HEK293T (cell line): ENCODE measurements around the gene ATXN2.

Source experiments
- BHLHE40 ChIP-seq: fragments of 450-650 bp; IDR thresholded peaks from 2 replicates; pipeline ENCODE4 v1.6.1; 2016; ENCODE audit warnings: mild to moderate bottlenecking, moderate library complexity, borderline replicate concordance
- ELF4 ChIP-seq: fragments of 450-650 bp; IDR thresholded peaks from 2 replicates; pipeline ENCODE4 v1.6.1; 2017; ENCODE audit warnings: antibody characterized with exemption
- FOXA1 ChIP-seq: fragments of 450-650 bp; IDR thresholded peaks from 2 replicates; pipeline ENCODE4 v1.6.1; 2016; ENCODE audit warnings: mild to moderate bottlenecking
- FOXM1 ChIP-seq: fragments of 450-650 bp; IDR thresholded peaks from 2 replicates; pipeline ENCODE4 v1.6.1; 2017; ENCODE audit warnings: mild to moderate bottlenecking, borderline replicate concordance
- HDGF ChIP-seq: fragments of 450-650 bp; IDR thresholded peaks from 2 replicates; pipeline ENCODE4 v1.6.1; 2017; ENCODE audit warnings: antibody characterized with exemption, borderline replicate concordance
- L3MBTL2 ChIP-seq: fragments of 450-650 bp; conservative IDR thresholded peaks from 2 replicates; pipeline ENCODE4 v1.6.1; 2016; ENCODE audit warnings: mild to moderate bottlenecking
- LEF1 ChIP-seq: fragments of 450-650 bp; IDR thresholded peaks from 2 replicates; pipeline ENCODE4 v1.6.1; 2017; ENCODE audit warnings: mild to moderate bottlenecking, borderline replicate concordance
- NFRKB ChIP-seq: fragments of 450-650 bp; IDR thresholded peaks from 2 replicates; pipeline ENCODE4 v1.6.1; 2016; ENCODE audit warnings: mild to moderate bottlenecking, moderate library complexity
- PKNOX1 ChIP-seq: fragments of 450-650 bp; IDR thresholded peaks from 2 replicates; pipeline ENCODE4 v1.6.1; 2016
- SP1 ChIP-seq: fragments of 450-650 bp; IDR thresholded peaks from 2 replicates; pipeline ENCODE4 v1.6.1; 2017

- no peak for TF ChIP-seq SP1
- no peak for TF ChIP-seq FOXA1
- no peak for TF ChIP-seq HDGF
- TF ChIP-seq ELF4, result no peak
- TF ChIP-seq L3MBTL2, result no peak
- TF ChIP-seq PKNOX1, result no peak
- no peak for TF ChIP-seq NFRKB
- TF ChIP-seq FOXM1, result no peak
- TF ChIP-seq LEF1, result no peak
- no peak for TF ChIP-seq BHLHE40
Measured at GRCh38 chr12:111596985-111597830, 1.9 kb downstream of the ATXN2 start.
